Measurements from ENCODE around the gene THSD7A.

The THSD7A gene

GRCh38 chr7:11795231-11795630 is 36.8 kb downstream of the THSD7A start:
- no peaks in the 10 kb centered on the region for H3K9me3 ChIP-seq (ENCODE audit: low read length)
- H2AFZ ChIP-seq (ENCODE audit: low read depth, low read length): no peak overlapping the region
- H3K4me3 ChIP-seq (ENCODE audit: low read length): no peak overlapping the region
- H3K36me3 ChIP-seq (ENCODE audit: insufficient read depth, low read length): no peaks in the 10 kb centered on the region
- H3K27me3 ChIP-seq (ENCODE audit: insufficient read depth, low read length): no peaks in the 10 kb centered on the region
- H3K4me1 ChIP-seq (ENCODE audit: insufficient read depth, low read length): no peaks in the 10 kb centered on the region

GRCh38 chr7:11792166-11792565 is 39.8 kb downstream of the THSD7A start:
- Histone ChIP-seq H3K4me3 (ENCODE audit: low read length) (no peak overlapping the region), H3K27me3 (ENCODE audit: insufficient read depth, low read length) (no peaks in the 10 kb centered on the region), H3K36me3 (ENCODE audit: insufficient read depth, low read length) (no peaks in the 10 kb centered on the region), H3K9me3 (ENCODE audit: low read length) (no peaks in the 10 kb centered on the region), H3K4me1 (ENCODE audit: insufficient read depth, low read length) (no peaks in the 10 kb centered on the region), H2AFZ (ENCODE audit: low read depth, low read length) (peak overlapping the region; percentile 1)

GRCh38 chr7:11788568-11788967 is 43.4 kb downstream of the THSD7A start:
- no peaks in the 10 kb centered on the region for H3K27me3 ChIP-seq (ENCODE audit: insufficient read depth, low read length)
- no peaks in the 10 kb centered on the region for H3K4me1 ChIP-seq (ENCODE audit: insufficient read depth, low read length)
- H3K4me3 ChIP-seq (ENCODE audit: low read length): no peak overlapping the region
- no peak overlapping the region for H2AFZ ChIP-seq (ENCODE audit: low read depth, low read length)
- H3K36me3 ChIP-seq (ENCODE audit: insufficient read depth, low read length): no peaks in the 10 kb centered on the region
- H3K9me3 ChIP-seq (ENCODE audit: low read length): no peaks in the 10 kb centered on the region

GRCh38 chr7:11787534-11787933 is 44.5 kb downstream of the THSD7A start:
- Histone ChIP-seq H2AFZ (ENCODE audit: low read depth, low read length) (no peak overlapping the region), H3K4me1 (ENCODE audit: insufficient read depth, low read length) (no peaks in the 10 kb centered on the region), H3K4me3 (ENCODE audit: low read length) (no peak overlapping the region)

GRCh38 chr7:11786186-11786585 is 45.8 kb downstream of the THSD7A start:
- no peaks in the 10 kb centered on the region for H3K4me1 ChIP-seq (ENCODE audit: insufficient read depth, low read length)
- H3K9me3 ChIP-seq (ENCODE audit: low read length): no peaks in the 10 kb centered on the region
- no peak overlapping the region for H2AFZ ChIP-seq (ENCODE audit: low read depth, low read length)
- H3K4me3 ChIP-seq (ENCODE audit: low read length): no peak overlapping the region
- H3K36me3 ChIP-seq (ENCODE audit: insufficient read depth, low read length): no peaks in the 10 kb centered on the region
- H3K27me3 ChIP-seq (ENCODE audit: insufficient read depth, low read length): no peaks in the 10 kb centered on the region

More at GRCh38 chr7:11787534-11787933, 44.5 kb downstream of the THSD7A start:
- H3K27me3 ChIP-seq (ENCODE audit: insufficient read depth, low read length): no peaks in the 10 kb centered on the region
- H3K9me3 ChIP-seq (ENCODE audit: low read length): no peaks in the 10 kb centered on the region
- no peaks in the 10 kb centered on the region for H3K36me3 ChIP-seq (ENCODE audit: insufficient read depth, low read length)

GRCh38 chr7:11784769-11785536 is 47.0 kb downstream of the THSD7A start:
- H3K36me3 ChIP-seq (ENCODE audit: insufficient read depth, low read length): no peaks in the 10 kb centered on the region
- H3K4me3 ChIP-seq (ENCODE audit: low read length): no peak overlapping the region
- H3K4me1 ChIP-seq (ENCODE audit: insufficient read depth, low read length): no peaks in the 10 kb centered on the region
- H3K27me3 ChIP-seq (ENCODE audit: insufficient read depth, low read length): no peaks in the 10 kb centered on the region
- no peak overlapping the region for H2AFZ ChIP-seq (ENCODE audit: low read depth, low read length)
- H3K9me3 ChIP-seq (ENCODE audit: low read length): no peaks in the 10 kb centered on the region

GRCh38 chr7:11779864-11780674 is 51.9 kb downstream of the THSD7A start:
- H3K9me3 ChIP-seq (ENCODE audit: low read length): no peaks in the 10 kb centered on the region
- no peaks in the 10 kb centered on the region for H3K36me3 ChIP-seq (ENCODE audit: insufficient read depth, low read length)
- no peaks in the 10 kb centered on the region for H3K4me1 ChIP-seq (ENCODE audit: insufficient read depth, low read length)
- no peak overlapping the region for H3K4me3 ChIP-seq (ENCODE audit: low read length)
- no peak overlapping the region for H2AFZ ChIP-seq (ENCODE audit: low read depth, low read length)
- no peaks in the 10 kb centered on the region for H3K27me3 ChIP-seq (ENCODE audit: insufficient read depth, low read length)

GRCh38 chr7:11776039-11776438 is 56.0 kb downstream of the THSD7A start:
- H3K4me3 ChIP-seq (ENCODE audit: low read length): no peak overlapping the region
- H2AFZ ChIP-seq (ENCODE audit: low read depth, low read length): no peak overlapping the region
- peaks cover 2% of the 10 kb centered on the region for H3K9me3 ChIP-seq (ENCODE audit: low read length)
- H3K4me1 ChIP-seq (ENCODE audit: insufficient read depth, low read length): no peaks in the 10 kb centered on the region
- H3K36me3 ChIP-seq (ENCODE audit: insufficient read depth, low read length): no peaks in the 10 kb centered on the region
- no peaks in the 10 kb centered on the region for H3K27me3 ChIP-seq (ENCODE audit: insufficient read depth, low read length)

GRCh38 chr7:11775401-11775800 is 56.6 kb downstream of the THSD7A start:
- no peaks in the 10 kb centered on the region for H3K4me1 ChIP-seq (ENCODE audit: insufficient read depth, low read length)
- no peak overlapping the region for H3K4me3 ChIP-seq (ENCODE audit: low read length)
- peaks cover 2% of the 10 kb centered on the region for H3K9me3 ChIP-seq (ENCODE audit: low read length)
- no peak overlapping the region for H2AFZ ChIP-seq (ENCODE audit: low read depth, low read length)
- no peaks in the 10 kb centered on the region for H3K36me3 ChIP-seq (ENCODE audit: insufficient read depth, low read length)
- H3K27me3 ChIP-seq (ENCODE audit: insufficient read depth, low read length): no peaks in the 10 kb centered on the region

- no peaks in the 10 kb centered on the region for H3K4me1 ChIP-seq (ENCODE audit: insufficient read depth, low read length)
- H3K36me3 ChIP-seq (ENCODE audit: insufficient read depth, low read length): no peaks in the 10 kb centered on the region
- no peaks in the 10 kb centered on the region for H3K27me3 ChIP-seq (ENCODE audit: insufficient read depth, low read length)
- H3K9me3 ChIP-seq (ENCODE audit: low read length): peaks cover 2% of the 10 kb centered on the region
- H3K4me3 ChIP-seq (ENCODE audit: low read length): no peak overlapping the region
- H2AFZ ChIP-seq (ENCODE audit: low read depth, low read length): no peak overlapping the region
Observed at GRCh38 chr7:11768263-11768662, 63.7 kb downstream of the THSD7A start.

GRCh38 chr7:11767148-11767547 is 64.8 kb downstream of the THSD7A start:
- no peaks in the 10 kb centered on the region for H3K36me3 ChIP-seq (ENCODE audit: insufficient read depth, low read length)
- H3K4me3 ChIP-seq (ENCODE audit: low read length): no peak overlapping the region
- H3K9me3 ChIP-seq (ENCODE audit: low read length): peaks cover 2% of the 10 kb centered on the region
- no peaks in the 10 kb centered on the region for H3K4me1 ChIP-seq (ENCODE audit: insufficient read depth, low read length)
- no peak overlapping the region for H2AFZ ChIP-seq (ENCODE audit: low read depth, low read length)
- no peaks in the 10 kb centered on the region for H3K27me3 ChIP-seq (ENCODE audit: insufficient read depth, low read length)

- Histone ChIP-seq H3K4me1 (ENCODE audit: insufficient read depth, low read length) (no peaks in the 10 kb centered on the region), H3K27me3 (ENCODE audit: insufficient read depth, low read length) (no peaks in the 10 kb centered on the region), H3K4me3 (ENCODE audit: low read length) (no peak overlapping the region), H3K36me3 (ENCODE audit: insufficient read depth, low read length) (no peaks in the 10 kb centered on the region), H2AFZ (ENCODE audit: low read depth, low read length) (no peak overlapping the region), H3K9me3 (ENCODE audit: low read length) (no peaks in the 10 kb centered on the region)
Observed at GRCh38 chr7:11760372-11760771, 71.6 kb downstream of the THSD7A start.

- Histone ChIP-seq H3K4me3 (ENCODE audit: low read length) (no peak overlapping the region), H3K27me3 (ENCODE audit: insufficient read depth, low read length) (no peaks in the 10 kb centered on the region), H3K4me1 (ENCODE audit: insufficient read depth, low read length) (no peaks in the 10 kb centered on the region), H3K36me3 (ENCODE audit: insufficient read depth, low read length) (no peaks in the 10 kb centered on the region), H3K9me3 (ENCODE audit: low read length) (no peaks in the 10 kb centered on the region), H2AFZ (ENCODE audit: low read depth, low read length) (no peak overlapping the region)
Observed at GRCh38 chr7:11758627-11759111, 73.3 kb downstream of the THSD7A start.

Measured in neuron (in vitro differentiated cells).